Bone marrow (tissue), 2 donors: ENCODE results near the gene CHST2.
"Not testable (repeated sequence)": the region's sequence is repeated elsewhere in the genome, so short reads cannot be mapped to it uniquely, and the experiment has no call there.

Experiments used
- DNase-seq, 2 donors: peaks; one replicate each; lab custom pipeline; 2025; lab: John Stamatoyannopoulos, UW

The CHST2 gene

GRCh38 chr3:143119009-143119914 is at the start of gene CHST2:
Gene CHST2 (plus strand): TSS chr3:143119771. CDS start chr3:143120817, 1,046 bp downstream.
- DNase-seq: peak in 1 of 2 donors; percentile 88

- DNase-seq: no peak
Observed at GRCh38 chr3:143070977-143071551, 48.5 kb upstream of the CHST2 start.

- DNase-seq: no peak
Observed at GRCh38 chr3:143071776-143072175, 47.8 kb upstream of the CHST2 start.

GRCh38 chr3:143072298-143073020 is 47.1 kb upstream of the CHST2 start:
- DNase-seq: not testable (repeated sequence)

GRCh38 chr3:143073541-143073940 is 46.0 kb upstream of the CHST2 start:
- not testable (repeated sequence) for DNase-seq

- DNase-seq: not testable (repeated sequence)
Observed at GRCh38 chr3:143073983-143074382, 45.6 kb upstream of the CHST2 start.

- DNase-seq: no peak
Observed at GRCh38 chr3:143078883-143079282, 40.7 kb upstream of the CHST2 start.

GRCh38 chr3:143080196-143080595 is 39.4 kb upstream of the CHST2 start:
- no peak for DNase-seq

- DNase-seq: no peak
Observed at GRCh38 chr3:143081365-143081764, 38.2 kb upstream of the CHST2 start.

GRCh38 chr3:143081844-143082778 is 37.5 kb upstream of the CHST2 start:
- DNase-seq: no peak

GRCh38 chr3:143083781-143084180 is 35.8 kb upstream of the CHST2 start:
- DNase-seq: no peak

- peak in 1 of 2 donors; percentile 50 for DNase-seq
Observed at GRCh38 chr3:143084856-143085731, 34.5 kb upstream of the CHST2 start.

- no peak for DNase-seq
Observed at GRCh38 chr3:143088835-143089234, 30.7 kb upstream of the CHST2 start.

GRCh38 chr3:143089965-143090364 is 29.6 kb upstream of the CHST2 start:
- DNase-seq: no peak

GRCh38 chr3:143090486-143090885 is 29.1 kb upstream of the CHST2 start:
- DNase-seq: no peak

GRCh38 chr3:143090976-143091837 is 28.4 kb upstream of the CHST2 start:
- DNase-seq: no peak

GRCh38 chr3:143092191-143092590 is 27.4 kb upstream of the CHST2 start:
- DNase-seq: no peak

GRCh38 chr3:143095813-143096212 is 23.8 kb upstream of the CHST2 start:
- no peak for DNase-seq

GRCh38 chr3:143098032-143098764 is 21.4 kb upstream of the CHST2 start:
- no peak for DNase-seq
